Measurements from ENCODE around the gene CFAP299.
A peak's percentile ranks its signal among the peaks of the same experiment; 100 is the strongest.
"Not testable (repeated sequence)": the region's sequence is repeated elsewhere in the genome, so short reads cannot be mapped to it uniquely, and the experiment has no call there.

The CFAP299 gene

DNA sequence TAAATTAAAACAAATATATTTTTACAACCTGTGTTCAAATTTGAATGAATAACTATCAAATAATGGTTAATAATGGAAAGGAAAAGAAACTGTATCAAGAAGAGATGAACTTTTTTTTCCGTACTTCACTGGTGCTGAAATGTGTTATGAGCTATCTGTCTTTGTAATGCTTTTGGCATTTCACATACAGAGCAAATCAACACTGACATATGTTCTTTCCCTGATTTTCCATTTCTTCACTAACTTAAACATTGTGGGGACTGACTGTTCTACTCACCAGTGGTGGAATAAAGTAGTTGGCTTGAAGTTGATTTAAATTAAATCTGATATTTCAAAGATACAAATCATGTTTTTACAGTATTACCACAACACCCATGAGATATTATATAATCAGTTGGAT lies 390.9 kb downstream of the CFAP299 start:
- no peak for DNase-seq (ENCODE audit: low read depth)

GRCh38 chr4:80730158-80730557 lies 394.6 kb downstream of the CFAP299 start:
- DNase-seq (ENCODE audit: low read depth), result no peak

- DNase-seq (ENCODE audit: low read depth), result no peak
These were observed 395.9 kb downstream of the CFAP299 start for GRCh38 chr4:80731436-80731835.

GRCh38 chr4:80732010-80732409 lies 396.5 kb downstream of the CFAP299 start:
- peak; percentile 18 for DNase-seq (ENCODE audit: low read depth)

DNA sequence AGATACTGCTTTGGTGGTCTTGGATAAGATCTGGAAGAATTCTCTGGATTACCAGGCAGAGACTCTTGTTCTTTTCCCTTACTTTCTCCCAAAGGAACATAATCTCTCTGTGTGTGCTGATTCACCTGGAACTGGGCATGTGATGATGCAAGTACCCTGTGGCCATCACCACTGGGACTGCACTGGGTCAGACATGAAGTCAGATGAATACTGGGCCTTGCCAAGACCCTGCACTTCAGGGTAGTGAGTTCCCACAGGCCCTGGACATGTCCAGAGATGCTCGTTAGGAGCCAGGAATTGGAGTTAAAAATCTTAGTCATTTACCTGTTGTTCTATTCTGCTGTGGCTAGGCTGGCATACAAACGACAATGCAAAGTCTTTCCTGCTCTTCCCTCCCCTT lies 404.8 kb downstream of the CFAP299 start:
- no peak for DNase-seq (ENCODE audit: low read depth)

GRCh38 chr4:80749558-80749957 lies 414.0 kb downstream of the CFAP299 start:
- DNase-seq (ENCODE audit: low read depth), result not testable (repeated sequence)

DNA sequence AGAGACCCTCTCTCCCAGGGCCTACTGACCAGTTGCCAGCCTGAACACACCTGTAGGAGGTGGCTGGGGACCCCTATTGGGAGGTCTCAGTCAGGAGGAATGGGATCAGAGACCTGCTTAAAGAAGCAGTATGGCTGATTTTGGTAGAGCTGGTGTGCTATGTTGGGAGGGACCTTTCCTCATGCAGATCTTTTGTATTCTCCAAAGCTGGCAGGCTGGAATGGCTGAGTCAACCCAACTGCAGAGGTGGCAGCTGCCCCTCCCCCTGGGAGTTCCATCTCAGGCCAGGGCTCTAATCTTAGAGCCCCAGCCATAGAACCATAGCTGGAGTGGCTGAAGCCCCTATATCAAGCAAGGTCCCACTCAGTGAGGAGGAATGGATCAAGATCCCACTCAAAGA lies 415.7 kb downstream of the CFAP299 start:
- DNase-seq (ENCODE audit: low read depth), result no peak

- DNase-seq (ENCODE audit: low read depth), result no peak
These were observed 432.4 kb downstream of the CFAP299 start for GRCh38 chr4:80767944-80768343.

- no peak for DNase-seq (ENCODE audit: low read depth)
These were observed 440.6 kb downstream of the CFAP299 start for GRCh38 chr4:80776168-80776567.

DNA sequence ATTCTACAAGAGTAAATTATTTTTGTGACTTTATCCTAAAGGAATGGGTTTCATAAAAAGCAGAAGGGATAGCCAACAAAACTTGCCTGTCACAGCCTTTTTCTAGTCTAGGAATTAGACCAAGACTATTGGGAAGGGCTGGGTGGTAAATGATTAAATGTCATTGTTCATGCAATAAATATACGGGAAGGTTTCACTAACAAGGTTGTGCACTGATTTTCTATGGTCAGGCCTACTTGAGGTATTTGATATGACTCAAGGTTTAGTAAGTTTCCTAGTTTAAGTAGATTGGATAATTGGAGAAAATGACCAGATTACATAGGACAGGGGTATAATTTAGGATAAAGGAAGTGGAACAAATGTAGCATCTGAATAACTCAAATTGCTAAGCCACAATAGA lies 445.9 kb downstream of the CFAP299 start:
- no peak for DNase-seq (ENCODE audit: low read depth)

DNA sequence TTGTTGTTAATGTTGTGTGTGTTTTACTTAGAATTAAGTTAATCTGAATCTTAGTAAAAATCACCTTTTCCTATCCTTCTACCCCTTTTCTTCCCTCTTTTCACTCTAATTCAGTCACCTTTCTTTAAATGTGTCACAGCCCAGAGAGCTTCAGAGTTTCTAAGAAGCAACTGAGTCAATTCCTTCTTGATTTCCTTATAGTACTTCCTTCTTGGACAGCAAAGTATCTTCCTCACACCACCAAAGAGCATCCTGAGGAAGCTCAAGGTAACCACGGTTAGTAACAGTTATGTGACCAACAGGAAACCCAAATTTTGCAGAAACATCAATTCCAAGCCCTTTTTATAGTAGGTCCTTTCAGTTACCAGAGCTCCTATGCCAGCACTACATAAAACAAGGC lies 451.8 kb downstream of the CFAP299 start:
- no peak for DNase-seq (ENCODE audit: low read depth)

- DNase-seq (ENCODE audit: low read depth), result peak; percentile 17
These were observed 453.3 kb downstream of the CFAP299 start for GRCh38 chr4:80788798-80789197.

DNA sequence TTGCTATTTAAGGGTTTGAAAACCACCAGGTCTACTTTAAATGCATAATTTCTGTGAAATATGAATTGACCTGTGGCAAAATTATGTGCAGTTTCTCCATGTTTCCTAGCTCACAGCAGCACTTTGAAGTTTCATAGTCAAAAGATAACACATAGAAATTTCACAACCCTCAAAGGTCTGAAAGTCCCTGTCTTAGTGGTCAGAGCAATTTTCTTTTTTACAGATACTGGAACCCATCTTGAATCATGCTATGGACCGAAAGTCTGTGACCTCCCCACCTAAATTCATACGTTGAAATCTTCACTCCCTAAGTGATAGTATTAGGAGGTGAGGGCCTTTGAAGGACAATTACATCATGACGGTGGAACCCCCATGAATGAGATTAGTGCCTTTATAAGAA lies 454.6 kb downstream of the CFAP299 start:
- no peak for DNase-seq (ENCODE audit: low read depth)

DNA sequence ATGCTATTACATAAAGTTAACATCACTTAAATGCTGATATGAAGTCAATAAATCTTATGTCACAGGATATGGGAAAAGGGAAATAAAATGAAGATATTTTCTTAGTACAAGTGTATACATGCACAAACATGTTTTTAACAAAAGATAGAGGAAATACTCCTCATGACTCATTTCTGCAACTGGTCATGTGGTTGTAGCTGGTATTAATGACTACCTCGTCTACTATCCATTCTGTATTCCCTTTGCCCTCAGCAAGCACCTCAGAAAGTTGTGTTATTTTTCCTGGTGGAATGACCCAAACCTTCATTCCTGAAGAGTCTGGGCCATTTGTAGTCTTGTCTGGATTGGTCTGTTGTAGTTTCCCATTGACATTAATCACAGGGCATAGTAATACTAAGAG lies 458.1 kb downstream of the CFAP299 start:
- peak; percentile 1 for DNase-seq (ENCODE audit: low read depth)

- no peak for DNase-seq (ENCODE audit: low read depth)
These were observed 462.6 kb downstream of the CFAP299 start for GRCh38 chr4:80798082-80798481.

DNA sequence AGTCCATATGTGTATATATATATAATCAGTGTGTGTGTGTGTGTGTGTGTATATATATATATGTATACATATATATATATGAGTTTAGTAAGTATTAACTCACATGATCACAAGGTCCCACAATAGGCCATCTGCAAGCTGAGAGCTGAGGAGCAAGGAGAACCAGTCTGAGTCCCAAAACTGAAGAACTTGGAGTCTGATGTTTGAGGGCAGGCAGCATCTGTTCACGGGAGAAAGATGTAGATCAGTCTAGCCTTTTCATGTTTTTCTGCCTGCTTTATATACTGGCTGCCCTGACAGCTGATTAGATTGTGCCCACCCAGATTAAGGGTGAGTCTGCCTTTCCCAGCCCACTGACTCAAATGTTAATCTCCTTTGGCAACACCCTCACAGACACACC lies 465.2 kb downstream of the CFAP299 start:
- DNase-seq (ENCODE audit: low read depth), result not testable (repeated sequence)

GRCh38 chr4:80803337-80803736 lies 467.8 kb downstream of the CFAP299 start:
- DNase-seq (ENCODE audit: low read depth), result no peak

GRCh38 chr4:80806472-80806871 lies 470.9 kb downstream of the CFAP299 start:
- no peak for DNase-seq (ENCODE audit: low read depth)

DNA sequence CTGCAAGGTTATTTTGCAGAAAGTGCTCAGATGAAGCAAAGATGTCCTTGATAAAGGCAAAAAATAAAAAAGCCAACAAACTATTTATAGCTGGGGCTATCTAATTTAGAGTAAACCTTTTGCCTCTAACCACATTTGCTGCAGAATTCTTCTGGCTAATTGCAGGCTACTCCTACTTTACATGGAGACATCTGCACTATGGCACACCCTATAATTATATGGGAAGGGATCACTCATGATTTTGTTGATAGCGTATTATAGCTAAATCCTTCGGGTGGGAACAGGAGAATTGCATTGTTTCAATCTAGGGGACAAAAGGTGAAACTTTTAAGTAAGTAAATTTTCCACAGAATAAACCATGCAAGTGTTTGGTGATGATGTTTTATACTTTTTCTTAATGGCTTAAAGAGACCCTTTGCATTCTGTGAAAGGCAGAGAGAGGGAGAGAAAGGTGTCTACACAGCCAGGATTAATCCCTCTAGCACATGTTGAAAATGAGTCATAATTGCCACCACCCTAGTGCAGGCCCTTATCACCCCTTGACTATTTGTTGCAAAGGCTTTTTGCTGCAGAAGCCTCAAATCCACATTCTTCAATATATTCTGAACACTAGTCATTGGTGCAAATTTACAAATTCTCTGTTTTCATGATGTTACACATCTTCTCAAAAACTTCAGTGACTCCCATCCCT lies 473.7 kb downstream of the CFAP299 start:
- no peak for DNase-seq (ENCODE audit: low read depth)

GRCh38 chr4:80811406-80811805 lies 475.9 kb downstream of the CFAP299 start:
- no peak for DNase-seq (ENCODE audit: low read depth)

GRCh38 chr4:80812145-80812544 lies 476.6 kb downstream of the CFAP299 start:
- DNase-seq (ENCODE audit: low read depth), result no peak

DNA sequence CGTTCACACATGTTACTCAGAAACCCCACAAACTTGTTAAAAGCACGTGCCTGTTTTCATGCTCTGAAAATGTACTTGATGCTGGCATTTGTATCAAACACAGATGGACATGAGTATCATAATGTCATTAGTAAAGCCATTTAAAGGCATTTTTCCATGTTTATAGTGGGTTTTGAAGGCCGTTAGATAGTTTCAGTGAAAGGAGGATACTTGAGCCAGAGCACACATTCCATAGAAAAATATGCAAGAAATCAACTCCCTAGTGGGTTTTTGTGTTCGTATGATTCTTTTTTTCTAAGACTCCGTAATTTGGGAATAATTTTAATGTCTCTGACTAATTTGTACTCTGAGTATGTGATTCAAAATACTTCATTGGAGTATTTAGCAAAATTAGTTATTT lies 478.7 kb downstream of the CFAP299 start:
- DNase-seq (ENCODE audit: low read depth), result no peak

DNA sequence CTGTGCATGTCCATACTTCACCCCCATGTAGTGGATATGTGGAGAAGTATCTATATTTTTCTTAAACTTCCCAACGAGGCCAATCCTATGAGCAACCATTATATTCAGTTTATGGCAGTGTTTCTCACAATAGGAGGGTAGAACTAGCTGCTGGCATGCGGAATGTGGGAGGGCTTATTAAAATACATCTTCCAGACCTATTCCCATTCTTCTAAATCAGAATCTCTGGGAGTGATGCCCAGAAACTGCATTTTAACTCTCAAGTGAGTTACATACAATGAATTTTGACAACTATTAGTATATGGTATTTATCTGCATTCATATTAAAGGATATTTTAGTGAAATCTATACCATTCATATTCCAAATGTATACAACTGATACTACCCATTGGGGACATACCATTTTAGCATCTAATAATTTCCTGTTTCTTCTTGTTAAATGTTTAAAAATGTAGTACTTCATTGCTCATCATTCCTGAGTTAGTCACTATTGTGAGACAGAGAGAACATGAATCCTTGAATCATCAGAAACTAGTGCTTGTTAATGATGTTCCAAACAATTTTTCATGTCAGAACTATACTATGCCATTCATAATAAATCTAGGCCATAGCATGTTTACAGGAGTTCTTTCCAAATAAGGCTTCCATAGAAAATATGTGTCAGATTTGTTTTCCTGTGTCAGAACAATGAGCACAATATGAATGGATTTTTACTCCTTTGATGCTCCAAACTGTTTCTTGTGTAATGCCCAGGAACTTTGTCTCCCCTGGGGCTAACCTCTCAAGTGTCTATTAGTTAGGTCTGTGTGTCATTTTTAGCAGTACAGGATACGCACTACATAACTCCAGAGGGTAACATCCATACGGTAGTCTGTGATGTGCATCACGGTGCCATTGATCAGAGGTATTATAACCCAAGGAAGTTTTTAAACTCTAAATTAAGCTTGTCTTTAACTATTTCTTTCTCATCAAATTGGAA lies 496.1 kb downstream of the CFAP299 start:
- no peak for DNase-seq (ENCODE audit: low read depth)

Measured in non-pigmented ciliary epithelial cell (primary cell).